HepG2 (cell line): ENCODE results near the gene FAM117B. TPM values are rescaled to one million over a fixed set of nuclear protein-coding genes. Genes with fewer than 3 reads are reported as not detected.

ENCODE experiments used
- ARID5B ChIP-seq: IDR thresholded peaks from 2 replicates; pipeline ENCODE4 v1.4.0; 2020; ENCODE audit warnings: mild to moderate bottlenecking, missing genetic modification reagents
- FOXA3 ChIP-seq: IDR thresholded peaks from 2 replicates; pipeline ENCODE4 v1.6.1; 2016; ENCODE audit warnings: missing genetic modification reagents, missing compliant biosample characterization
- GATAD1 ChIP-seq: IDR thresholded peaks from 2 replicates; pipeline ENCODE4 v1.6.1; 2016; ENCODE audit warnings: missing genetic modification reagents, missing compliant biosample characterization
- GPBP1L1 ChIP-seq: sonication (generic); formaldehyde crosslinking; IDR thresholded peaks from 2 replicates; pipeline ENCODE4 v1.5.0; 2020; ENCODE audit warnings: mild to moderate bottlenecking, missing genetic modification reagents
- HDAC2 ChIP-seq: sonication (generic); formaldehyde crosslinking; IDR thresholded peaks from 2 replicates; pipeline ENCODE4 v1.4.0; 2020; ENCODE audit warnings: missing genetic modification reagents
- HOXD1 ChIP-seq: sonication (generic); formaldehyde crosslinking; IDR thresholded peaks from 2 replicates; pipeline ENCODE4 v1.5.0; 2020; ENCODE audit warnings: missing genetic modification reagents
- KDM2A ChIP-seq: sonication (generic); formaldehyde crosslinking; IDR thresholded peaks from 2 replicates; pipeline ENCODE4 v1.4.0; 2020; ENCODE audit warnings: low read depth, missing genetic modification reagents, borderline replicate concordance
- KDM6A ChIP-seq: IDR thresholded peaks from 2 replicates; pipeline ENCODE4 v1.6.1; 2016; ENCODE audit warnings: low read depth
- MIER2 ChIP-seq: IDR thresholded peaks from 2 replicates; pipeline ENCODE4 v1.6.1; 2016; ENCODE audit warnings: missing biosample characterization, missing genetic modification reagents
- MIXL1 ChIP-seq: IDR thresholded peaks from 2 replicates; pipeline ENCODE4 v1.6.1; 2016
- TBX2 ChIP-seq: sonication (generic); formaldehyde crosslinking; IDR thresholded peaks from 2 replicates; pipeline ENCODE4 v1.5.0; 2020; ENCODE audit warnings: missing genetic modification reagents, mild to moderate bottlenecking, borderline replicate concordance
- ZMYM3 ChIP-seq: sonication (generic); formaldehyde crosslinking; IDR thresholded peaks from 2 replicates; pipeline ENCODE4 v1.5.1; 2020; ENCODE audit warnings: mild to moderate bottlenecking, missing genetic modification reagents
- ZNF205 ChIP-seq: IDR thresholded peaks from 2 replicates; pipeline ENCODE4 v1.6.1; 2018; ENCODE audit warnings: missing biosample characterization, missing genetic modification reagents
- ZNF644 ChIP-seq: IDR thresholded peaks from 2 replicates; pipeline ENCODE4 v1.6.1; 2016; ENCODE audit warnings: low read depth
- ZNF800 ChIP-seq: sonication (generic); formaldehyde crosslinking; IDR thresholded peaks from 2 replicates; pipeline ENCODE4 v1.4.0; 2020; ENCODE audit warnings: missing genetic modification reagents
- ZSCAN25 ChIP-seq: sonication (generic); formaldehyde crosslinking; IDR thresholded peaks from 2 replicates; pipeline ENCODE4 v1.8.0; 2022; ENCODE audit warnings: mild to moderate bottlenecking, missing genetic modification reagents
- polyA plus RNA-seq, 8 experiments: library from polyadenylated mRNA; depleted of rRNA in 3 of 8; stranded (reverse) in 7 of 8; unstranded in 1 of 8; fragments of >200 nt; fragmentation: Illumina TruSeq in 4 of 8; extraction: Trizol in 4 of 8; gene quantifications; 2 replicates each; pipeline versions ENCODE4 v1.2.1 to v1.2.3, GENCODE V29; 2011 to 2016; ENCODE audit warnings: low read depth in 4 of 8, missing spikeins in 1 of 8, mixed read lengths in 1 of 8; ENCODE audit not compliant: insufficient read depth in 1 of 8
- total RNA-seq, 5 experiments: library from RNA; depleted of rRNA; stranded (reverse); fragments of >200 nt; fragmentation: Illumina TruSeq; extraction: Trizol; gene quantifications; 2 replicates each; pipeline ENCODE4 v1.2.3, GENCODE V29; 2016; ENCODE audit warnings: low read depth in 1 of 5
- TF ChIP-seq, protein P1 (sequence below): sonication (generic); formaldehyde crosslinking; conservative IDR thresholded peaks from 2 replicates; pipeline ENCODE4 v1.4.0; 2020; ENCODE audit warnings: mild to moderate bottlenecking, missing genetic modification reagents, moderate library complexity

FAM117B gene
- total and polyA plus RNA-seq, 2 of the 13 experiments (the other 11 are each of a cell fraction or from before 2014, with no cell fraction given): 5.8 to 11.0 TPM

GRCh38 chr2:202635428-202636212, 851 bp downstream of the FAM117B start (continued):
- TF ChIP-seq ZNF800 (CRISPR knock-in tag): no peak; the same call in 1 of the 2 replicates
- TF ChIP-seq MIER2 (CRISPR knock-in tag): 0 out of 2 replicates have a peak, but pooled peaks have one; percentile 15
- peak; percentile 69 for TF ChIP-seq TBX2 (CRISPR knock-in tag)
- TF ChIP-seq, protein P1, sequence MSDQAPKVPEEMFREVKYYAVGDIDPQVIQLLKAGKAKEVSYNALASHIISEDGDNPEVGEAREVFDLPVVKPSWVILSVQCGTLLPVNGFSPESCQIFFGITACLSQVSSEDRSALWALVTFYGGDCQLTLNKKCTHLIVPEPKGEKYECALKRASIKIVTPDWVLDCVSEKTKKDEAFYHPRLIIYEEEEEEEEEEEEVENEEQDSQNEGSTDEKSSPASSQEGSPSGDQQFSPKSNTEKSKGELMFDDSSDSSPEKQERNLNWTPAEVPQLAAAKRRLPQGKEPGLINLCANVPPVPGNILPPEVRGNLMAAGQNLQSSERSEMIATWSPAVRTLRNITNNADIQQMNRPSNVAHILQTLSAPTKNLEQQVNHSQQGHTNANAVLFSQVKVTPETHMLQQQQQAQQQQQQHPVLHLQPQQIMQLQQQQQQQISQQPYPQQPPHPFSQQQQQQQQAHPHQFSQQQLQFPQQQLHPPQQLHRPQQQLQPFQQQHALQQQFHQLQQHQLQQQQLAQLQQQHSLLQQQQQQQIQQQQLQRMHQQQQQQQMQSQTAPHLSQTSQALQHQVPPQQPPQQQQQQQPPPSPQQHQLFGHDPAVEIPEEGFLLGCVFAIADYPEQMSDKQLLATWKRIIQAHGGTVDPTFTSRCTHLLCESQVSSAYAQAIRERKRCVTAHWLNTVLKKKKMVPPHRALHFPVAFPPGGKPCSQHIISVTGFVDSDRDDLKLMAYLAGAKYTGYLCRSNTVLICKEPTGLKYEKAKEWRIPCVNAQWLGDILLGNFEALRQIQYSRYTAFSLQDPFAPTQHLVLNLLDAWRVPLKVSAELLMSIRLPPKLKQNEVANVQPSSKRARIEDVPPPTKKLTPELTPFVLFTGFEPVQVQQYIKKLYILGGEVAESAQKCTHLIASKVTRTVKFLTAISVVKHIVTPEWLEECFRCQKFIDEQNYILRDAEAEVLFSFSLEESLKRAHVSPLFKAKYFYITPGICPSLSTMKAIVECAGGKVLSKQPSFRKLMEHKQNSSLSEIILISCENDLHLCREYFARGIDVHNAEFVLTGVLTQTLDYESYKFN: peak; percentile 59
- peak; percentile 49; the same call in 1 of the 2 replicates for TF ChIP-seq KDM2A (CRISPR knock-in tag)
- TF ChIP-seq HOXD1 (CRISPR knock-in tag): 0 out of 2 replicates have a peak, but pooled peaks have one; percentile 11
- TF ChIP-seq ZNF205 (CRISPR knock-in tag): peak; percentile 51; the same call in 1 of the 2 replicates
- TF ChIP-seq ZSCAN25 (CRISPR knock-in tag): peak; percentile 95
- peak; percentile 56 for TF ChIP-seq GATAD1 (CRISPR knock-in tag)
- TF ChIP-seq GPBP1L1 (CRISPR knock-in tag): no peak
- TF ChIP-seq FOXA3 (CRISPR knock-in tag): peak; percentile 18; the same call in 1 of the 2 replicates
- TF ChIP-seq HDAC2 (CRISPR knock-in tag): peak; percentile 62
- peak; percentile 69 for TF ChIP-seq ARID5B (CRISPR knock-in tag)
- peak; percentile 35; the same call in 1 of the 2 replicates for TF ChIP-seq MIXL1 (CRISPR knock-in tag)
- TF ChIP-seq KDM6A: 0 out of 2 replicates have a peak, but pooled peaks have one; percentile 45
- 0 out of 2 replicates have a peak, but pooled peaks have one; percentile 24 for TF ChIP-seq ZMYM3 (CRISPR knock-in tag)
- 0 out of 2 replicates have a peak, but pooled peaks have one; percentile 54 for TF ChIP-seq ZNF644 (CRISPR knock-in tag)
